ENCODE results near the gene IL24. TPM values are rescaled to one million over a fixed set of nuclear protein-coding genes. Genes with fewer than 3 reads are reported as not detected.

The IL24 gene
- total and polyA plus RNA-seq, 10 of the 15 experiments (the other 5 are each of a cell fraction or from before 2014, with no cell fraction given) = 0.05 to 19.8 (median 0.35) TPM; not detected in 1

DNA sequence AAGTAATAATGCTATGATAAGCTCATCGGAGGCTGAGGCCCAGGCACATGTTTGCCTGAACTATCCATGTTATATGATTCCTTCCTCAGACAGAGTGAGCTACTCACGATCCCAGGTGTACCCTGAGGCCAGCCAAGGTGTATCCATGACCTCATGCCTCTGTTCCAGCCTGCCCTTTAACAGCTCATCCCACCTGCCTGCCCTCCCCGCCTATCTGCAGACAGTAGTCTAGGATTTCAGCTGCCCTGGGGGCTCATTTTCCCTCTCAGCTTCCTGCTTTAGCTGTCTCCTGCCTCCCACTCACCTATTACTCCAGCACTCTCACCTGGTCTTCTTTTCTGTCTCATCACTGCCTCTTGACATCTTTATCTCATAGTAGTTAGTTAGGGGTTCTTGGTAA, 1.9 kb upstream of the IL24 start:
- in situ Hi-C loops (cut with MboI) = no loop called here
- no peak overlapping the region for H3K4me2 ChIP-seq (ENCODE audit: control insufficient read depth, insufficient read depth)
- RAD21 ChIA-PET (ENCODE audit: unreplicated experiment) = interaction anchor here (0.8 kb wide), 1 partner anchor 87 kb away, joined by 3 read pairs; no protein-coding TSS in a partner anchor
- WGBS (ENCODE audit: insufficient coverage, insufficient replicate concordance, low lambda C conversion rate, missing lambda C conversion rate) = 67% methylated on average over 3 of the region's 3 CpGs
- no peaks in the 10 kb centered on the region for H3K4me1 ChIP-seq (ENCODE audit: control insufficient read depth, insufficient read depth, low read length)
- H3K79me2 ChIP-seq (ENCODE audit: control insufficient read depth, insufficient read depth, low read length) = no peaks in the 10 kb centered on the region
- H3K36me3 ChIP-seq (ENCODE audit: control insufficient read depth in 2 of 2, insufficient read depth in 2 of 2, low read length in 1 of 2) = no peaks in the 10 kb centered on the region
- no peak for ATAC-seq
- no peak overlapping the region for H3K27ac ChIP-seq (ENCODE audit: control insufficient read depth, insufficient read depth)
- intact Hi-C loops (cut with micrococcal nuclease; ENCODE audit: unreplicated experiment) = no loop called here
- SMC1A ChIA-PET (ENCODE audit: uncharacterized antibody, unreplicated experiment) = interaction anchor here (0.9 to 1.6 kb wide), 7 partner anchors 9 to 90 kb away, joined by 3 to 7 read pairs (median 4); no protein-coding TSS in a partner anchor
- POLR2A ChIA-PET = no interaction called here
- H3K9me3 ChIP-seq (replicated peaks; ENCODE audit: control insufficient read depth, insufficient read depth, low read length) = no peaks in the 10 kb centered on the region
- TF ChIP-seq RAD51 (IDR thresholded peaks at IDR 0.05) = no peak
- TF ChIP-seq NFXL1 (IDR thresholded peaks at IDR 0.05; ENCODE audit: borderline replicate concordance) = no peak
- TF ChIP-seq, protein P1, sequence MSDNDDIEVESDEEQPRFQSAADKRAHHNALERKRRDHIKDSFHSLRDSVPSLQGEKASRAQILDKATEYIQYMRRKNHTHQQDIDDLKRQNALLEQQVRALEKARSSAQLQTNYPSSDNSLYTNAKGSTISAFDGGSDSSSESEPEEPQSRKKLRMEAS (IDR thresholded peaks at IDR 0.05; ENCODE audit: low read depth, low read length) = no peak
- TF ChIP-seq EGR1 (IDR thresholded peaks at IDR 0.05; ENCODE audit: borderline replicate concordance in 1 of 2, low read depth in 2 of 2, low read length in 2 of 2) = no peak
- no peak for TF ChIP-seq CREM (IDR thresholded peaks at IDR 0.05; ENCODE audit: low read depth)
- no peak for TF ChIP-seq EP300 (IDR thresholded peaks at IDR 0.05; ENCODE audit: borderline replicate concordance in 1 of 2, control insufficient read depth in 1 of 2, low read depth in 2 of 2, low read length in 2 of 2)
- TF ChIP-seq TCF3 (IDR thresholded peaks at IDR 0.05; ENCODE audit: borderline replicate concordance, insufficient read depth, low read depth, low read length) = no peak
- TF ChIP-seq NR2F1 (conservative IDR thresholded peaks at IDR 0.05) = no peak
- TF ChIP-seq, protein P2, sequence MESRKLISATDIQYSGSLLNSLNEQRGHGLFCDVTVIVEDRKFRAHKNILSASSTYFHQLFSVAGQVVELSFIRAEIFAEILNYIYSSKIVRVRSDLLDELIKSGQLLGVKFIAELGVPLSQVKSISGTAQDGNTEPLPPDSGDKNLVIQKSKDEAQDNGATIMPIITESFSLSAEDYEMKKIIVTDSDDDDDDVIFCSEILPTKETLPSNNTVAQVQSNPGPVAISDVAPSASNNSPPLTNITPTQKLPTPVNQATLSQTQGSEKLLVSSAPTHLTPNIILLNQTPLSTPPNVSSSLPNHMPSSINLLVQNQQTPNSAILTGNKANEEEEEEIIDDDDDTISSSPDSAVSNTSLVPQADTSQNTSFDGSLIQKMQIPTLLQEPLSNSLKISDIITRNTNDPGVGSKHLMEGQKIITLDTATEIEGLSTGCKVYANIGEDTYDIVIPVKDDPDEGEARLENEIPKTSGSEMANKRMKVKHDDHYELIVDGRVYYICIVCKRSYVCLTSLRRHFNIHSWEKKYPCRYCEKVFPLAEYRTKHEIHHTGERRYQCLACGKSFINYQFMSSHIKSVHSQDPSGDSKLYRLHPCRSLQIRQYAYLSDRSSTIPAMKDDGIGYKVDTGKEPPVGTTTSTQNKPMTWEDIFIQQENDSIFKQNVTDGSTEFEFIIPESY (IDR thresholded peaks at IDR 0.05) = no peak
- no peak for TF ChIP-seq SUPT20H (IDR thresholded peaks at IDR 0.05; ENCODE audit: borderline replicate concordance, control insufficient read depth, low read depth, low read length)
- TF ChIP-seq, protein P3, sequence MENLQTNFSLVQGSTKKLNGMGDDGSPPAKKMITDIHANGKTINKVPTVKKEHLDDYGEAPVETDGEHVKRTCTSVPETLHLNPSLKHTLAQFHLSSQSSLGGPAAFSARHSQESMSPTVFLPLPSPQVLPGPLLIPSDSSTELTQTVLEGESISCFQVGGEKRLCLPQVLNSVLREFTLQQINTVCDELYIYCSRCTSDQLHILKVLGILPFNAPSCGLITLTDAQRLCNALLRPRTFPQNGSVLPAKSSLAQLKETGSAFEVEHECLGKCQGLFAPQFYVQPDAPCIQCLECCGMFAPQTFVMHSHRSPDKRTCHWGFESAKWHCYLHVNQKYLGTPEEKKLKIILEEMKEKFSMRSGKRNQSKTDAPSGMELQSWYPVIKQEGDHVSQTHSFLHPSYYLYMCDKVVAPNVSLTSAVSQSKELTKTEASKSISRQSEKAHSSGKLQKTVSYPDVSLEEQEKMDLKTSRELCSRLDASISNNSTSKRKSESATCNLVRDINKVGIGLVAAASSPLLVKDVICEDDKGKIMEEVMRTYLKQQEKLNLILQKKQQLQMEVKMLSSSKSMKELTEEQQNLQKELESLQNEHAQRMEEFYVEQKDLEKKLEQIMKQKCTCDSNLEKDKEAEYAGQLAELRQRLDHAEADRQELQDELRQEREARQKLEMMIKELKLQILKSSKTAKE (IDR thresholded peaks at IDR 0.05; ENCODE audit: low read depth, poor library complexity, severe bottlenecking) = no peak
- no TSS peak for BruUV-seq (replicated peaks)
- no peak for FAIRE-seq
- H2AFZ ChIP-seq (ENCODE audit: control insufficient read depth, low read depth, low read length) = no peak overlapping the region
- CTCF ChIA-PET = interaction anchor here (0.6 to 3.2 kb wide), 9 partner anchors 8 to 315 kb away, joined by 3 to 14 read pairs (median 4); partner anchors contain the start of gene IL20
- DNase-seq (ENCODE audit: low read depth, low spot score) = no peak
- no peaks in the 10 kb centered on the region for H3K27me3 ChIP-seq (replicated peaks in 1 of 2; ENCODE audit: control insufficient read depth in 2 of 2, insufficient read depth in 2 of 2, low read length in 1 of 2)
- no peak overlapping the region for H3K4me3 ChIP-seq
- H3K9ac ChIP-seq (ENCODE audit: control insufficient read depth, insufficient read depth, low read length) = no peak overlapping the region
- H4K20me1 ChIP-seq (ENCODE audit: control insufficient read depth, insufficient read depth) = no peaks in the 10 kb centered on the region
